CD1c-positive myeloid dendritic cell (primary cell): ENCODE data around the gene PIK3C2A.

Source experiments
- DNase-seq: peaks from one replicate; pipeline ENCODE4 v3.0.0-alpha.2; 2016; ENCODE audit errors: extremely low spot score

Gene PIK3C2A

GRCh38 chr11:17211286-17211685, 3.5 kb upstream of the PIK3C2A start:
- DNase-seq, result peak; percentile 64

DNA sequence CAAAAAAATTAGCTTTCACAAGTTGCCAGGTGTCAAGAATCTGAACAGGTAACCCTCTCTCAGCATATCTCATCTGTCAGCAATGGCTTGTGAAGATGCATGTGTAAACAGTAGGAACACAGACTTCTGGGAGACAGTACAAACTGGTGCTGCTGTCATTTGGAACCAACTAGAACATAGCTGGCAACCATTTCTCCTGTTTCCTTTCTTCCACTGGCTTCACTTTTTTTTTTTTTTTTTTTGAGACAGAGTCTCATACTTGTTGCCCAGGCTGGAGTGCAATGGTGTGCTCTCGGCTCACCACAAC, 2.1 kb upstream of the PIK3C2A start:
- no peak for DNase-seq

GRCh38 chr11:17208257-17208999, 642 bp upstream of the PIK3C2A start:
- peak; percentile 39 for DNase-seq

- no peak for DNase-seq
These were observed 1.3 kb downstream of the PIK3C2A start for GRCh38 chr11:17206463-17206862.

- no peak for DNase-seq
These were observed 10.3 kb downstream of the PIK3C2A start for GRCh38 chr11:17197431-17197898.

- DNase-seq, result no peak
These were observed 19.1 kb downstream of the PIK3C2A start for GRCh38 chr11:17188675-17189074.

GRCh38 chr11:17186932-17187692, 20.7 kb downstream of the PIK3C2A start:
- no peak for DNase-seq

DNA sequence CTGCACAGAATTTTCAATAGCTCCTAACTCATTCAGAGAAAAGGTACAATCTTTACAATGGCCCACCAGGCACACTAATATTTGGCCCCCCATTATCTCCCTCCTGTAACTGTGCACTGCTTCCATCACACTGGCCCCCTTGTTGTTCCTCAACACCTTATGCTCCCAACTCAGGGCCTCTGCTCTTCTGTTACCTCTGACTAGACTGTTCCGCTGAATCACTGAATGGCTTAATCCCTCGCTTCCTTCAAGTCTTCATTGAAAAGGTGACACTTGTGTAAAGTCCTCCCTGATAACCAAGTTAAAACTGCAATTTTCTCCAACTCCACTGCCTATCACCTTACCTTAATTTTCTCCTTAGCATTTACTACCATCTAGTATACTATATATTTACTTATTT, 21.8 kb downstream of the PIK3C2A start:
- DNase-seq, result no peak

- DNase-seq, result no peak
These were observed 22.8 kb downstream of the PIK3C2A start for GRCh38 chr11:17184882-17185587.

DNA sequence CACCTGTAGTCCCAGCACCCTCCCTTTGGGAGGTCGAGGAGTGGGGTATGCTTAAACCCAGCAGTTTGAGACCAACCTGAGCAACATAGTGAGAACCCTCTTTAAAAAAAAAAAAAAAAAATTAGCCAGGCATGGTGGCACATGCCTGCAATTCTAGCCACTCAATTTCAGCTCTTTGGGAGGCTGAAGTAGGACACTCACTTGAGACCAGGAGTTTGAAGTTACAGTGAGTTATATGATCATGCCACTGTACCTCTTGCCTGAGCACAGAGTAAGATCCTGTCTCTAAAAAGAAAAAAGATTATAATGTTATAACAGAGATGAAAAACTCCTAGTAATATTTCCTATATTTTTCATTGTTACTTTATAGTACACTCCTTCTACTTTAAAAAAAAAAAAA, 23.9 kb downstream of the PIK3C2A start:
- DNase-seq, result no peak

DNA sequence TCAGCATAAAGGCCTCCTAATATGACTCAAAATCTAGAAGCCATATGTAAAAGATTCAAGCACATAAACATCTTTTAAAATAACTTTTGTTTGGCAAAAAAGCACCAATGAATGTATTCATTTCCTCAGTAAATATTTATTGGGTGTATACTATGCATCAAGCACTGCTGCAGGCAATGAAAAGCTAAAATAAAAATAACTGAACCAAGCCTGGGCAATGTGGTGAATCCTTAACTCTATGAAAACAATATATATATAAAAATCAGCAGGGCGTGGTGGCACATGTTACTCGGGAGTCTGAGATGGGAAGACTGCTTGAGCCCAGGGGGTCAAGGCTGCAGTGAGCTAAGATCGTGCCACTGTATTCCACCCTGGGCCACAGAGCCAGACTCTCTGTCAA, 27.8 kb downstream of the PIK3C2A start:
- DNase-seq, result no peak

DNA sequence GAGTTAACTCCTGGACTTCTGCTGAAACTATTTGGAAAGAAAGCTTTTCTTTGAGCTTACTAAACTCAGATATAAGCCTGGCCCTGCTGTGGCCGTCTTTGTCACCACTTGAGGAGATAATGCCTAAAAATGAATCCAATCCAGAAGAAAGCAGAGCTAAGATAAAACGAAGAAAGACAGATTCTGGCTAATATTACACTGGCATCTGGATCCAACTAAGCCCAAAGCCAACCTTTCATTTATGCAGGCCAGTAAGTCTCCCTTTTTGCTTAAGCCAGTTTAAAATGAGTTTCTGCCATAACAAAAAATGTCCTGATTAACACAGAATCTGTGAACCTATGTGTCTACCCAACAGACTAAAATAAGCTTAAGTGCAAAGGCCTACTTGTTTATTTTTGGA, 34.5 kb downstream of the PIK3C2A start:
- DNase-seq, result no peak

- DNase-seq, result no peak
These were observed 35.9 kb downstream of the PIK3C2A start for GRCh38 chr11:17171916-17172315.

DNA sequence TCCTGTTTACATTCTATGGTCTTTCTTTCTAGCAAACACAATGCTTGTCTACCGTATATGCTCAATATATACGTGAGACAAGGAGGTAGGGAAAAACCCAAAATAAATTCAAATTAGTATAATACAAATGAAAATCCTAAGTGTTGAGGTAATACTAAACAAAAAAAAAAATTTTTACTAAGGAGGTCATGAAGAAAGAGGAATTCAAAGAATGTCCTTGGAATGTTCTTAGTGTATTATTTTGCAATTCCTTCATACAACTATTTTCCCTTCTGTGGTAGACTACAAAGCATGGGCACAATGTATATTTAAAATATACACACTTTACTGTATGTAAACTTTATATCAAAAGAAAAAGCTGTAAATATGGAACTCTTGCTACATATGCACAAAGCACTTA, 36.4 kb downstream of the PIK3C2A start:
- no peak for DNase-seq

- DNase-seq, result no peak
These were observed 37.9 kb downstream of the PIK3C2A start for GRCh38 chr11:17169876-17170275.

GRCh38 chr11:17165247-17165890, 42.4 kb downstream of the PIK3C2A start:
- no peak for DNase-seq

GRCh38 chr11:17164361-17165246, 43.2 kb downstream of the PIK3C2A start:
- peak; percentile 5 for DNase-seq

DNA sequence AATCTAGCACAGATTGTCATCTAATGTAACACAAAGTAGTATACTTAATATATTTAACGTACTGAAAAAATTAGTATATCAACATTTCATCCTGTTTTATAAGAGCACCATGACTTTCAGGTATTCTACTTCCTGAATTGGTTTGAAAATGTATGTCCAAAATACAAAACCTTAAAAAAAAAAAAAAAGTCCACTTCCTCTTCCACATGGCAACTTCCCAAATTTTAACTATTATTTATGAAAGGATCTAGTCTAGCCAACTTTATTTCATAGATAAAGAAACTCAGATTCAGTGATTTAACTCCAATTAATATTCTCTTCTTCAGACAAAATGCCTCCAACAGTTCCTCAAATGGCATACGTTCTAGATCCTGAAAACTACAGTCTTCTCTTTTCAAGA, 44.0 kb downstream of the PIK3C2A start:
- peak; percentile 51 for DNase-seq

GRCh38 chr11:17163291-17163690, 44.5 kb downstream of the PIK3C2A start:
- DNase-seq, result no peak

DNA sequence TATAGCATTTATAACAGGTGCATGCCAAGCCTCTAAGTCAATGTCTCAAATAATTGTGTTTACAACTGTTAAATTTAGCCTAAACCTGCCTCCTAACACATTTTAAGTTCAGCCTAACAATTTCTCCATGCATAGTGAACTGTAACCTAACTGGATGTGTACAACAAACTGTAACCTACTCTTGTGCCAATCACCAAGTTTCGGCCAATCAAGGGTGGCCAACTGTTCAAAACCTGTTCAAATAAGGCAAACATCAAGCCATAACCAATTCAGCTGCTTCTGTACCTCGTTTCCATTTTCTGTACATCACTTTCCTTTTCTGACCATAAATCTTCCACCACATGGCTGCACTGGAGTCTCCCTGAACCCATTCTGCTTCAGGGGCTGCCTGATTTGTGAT, 45.4 kb downstream of the PIK3C2A start:
- no peak for DNase-seq

DNA sequence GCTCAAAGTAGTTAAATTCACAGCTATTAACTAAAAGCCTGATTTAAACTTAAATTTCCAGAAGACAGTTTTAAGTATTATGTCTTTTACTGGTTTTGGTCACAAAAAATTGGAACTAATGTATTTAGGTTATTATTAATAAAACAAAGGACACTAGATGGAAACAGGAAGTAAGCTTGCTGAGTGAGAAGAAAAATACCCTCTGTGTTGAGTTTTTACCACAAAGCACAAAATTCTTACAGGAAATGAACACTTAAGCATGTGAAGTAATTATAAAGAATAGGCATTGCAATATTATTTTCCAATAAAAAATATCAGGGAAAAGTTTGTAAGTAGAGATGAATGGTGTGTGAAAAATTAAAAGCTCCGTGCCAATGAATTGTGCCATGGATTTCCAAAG, 46.3 kb downstream of the PIK3C2A start:
- DNase-seq, result peak; percentile 46
